HepG2 (cell line): ENCODE results near the gene TBC1D12.

Experiments used
- AFF4 ChIP-seq: sonication (generic); formaldehyde crosslinking; IDR thresholded peaks from 2 replicates; pipeline ENCODE4 v1.4.0; 2020; ENCODE audit warnings: missing genetic modification reagents
- CTCF ChIP-seq: sonication (generic); formaldehyde crosslinking; IDR thresholded peaks from 2 replicates; pipeline ENCODE4 v1.5.0; 2020; ENCODE audit warnings: mild to moderate bottlenecking, missing genetic modification reagents, moderate library complexity
- GATAD2A ChIP-seq: IDR thresholded peaks from 2 replicates; pipeline ENCODE4 v1.6.1; 2016
- HNRNPH1 ChIP-seq: fragments of 200-400 bp; formaldehyde crosslinking; optimal IDR thresholded peaks from 2 replicates; pipeline ENCODE3; 2017; ENCODE audit warnings: mild to moderate bottlenecking, low read depth, low read length
- NFRKB ChIP-seq: fragments of 450-650 bp; IDR thresholded peaks from 2 replicates; pipeline ENCODE4 v1.6.1; 2017
- ZNF616 ChIP-seq: sonication (generic); formaldehyde crosslinking; IDR thresholded peaks from 2 replicates; pipeline ENCODE4 v1.5.0; 2020; ENCODE audit warnings: low read depth, mild to moderate bottlenecking, missing genetic modification reagents

- no peak for TF ChIP-seq HNRNPH1
- no peak for TF ChIP-seq ZNF616
- no peak for TF ChIP-seq AFF4
- TF ChIP-seq GATAD2A (CRISPR knock-in tag): no peak
- TF ChIP-seq NFRKB: no peak
- no peak for TF ChIP-seq CTCF
Measured at GRCh38 chr10:94439275-94439861, 37.0 kb downstream of the TBC1D12 start.
